HepG2 (cell line): Measurements from ENCODE around the gene AGRN. TPM values are rescaled to one million over a fixed set of nuclear protein-coding genes. Genes with fewer than 3 reads are reported as not detected.
A peak's percentile ranks its signal among the peaks of the same experiment; 100 is the strongest.

Source experiments
- CHCHD3 ChIP-seq: sonication (generic); formaldehyde crosslinking; IDR thresholded peaks from 2 replicates; pipeline ENCODE4 v1.8.0; 2022; ENCODE audit warnings: mild to moderate bottlenecking, missing genetic modification reagents, moderate library complexity
- CHD2 ChIP-seq: IDR thresholded peaks from 2 replicates; pipeline ENCODE4 v1.6.1; 2011; ENCODE audit warnings: low read depth, low read length, improper control_type of control experiment
- EZH2 ChIP-seq: conservative IDR thresholded peaks from 2 replicates; pipeline ENCODE4 v1.6.1; 2012; ENCODE audit warnings: mild to moderate bottlenecking, low read depth, low read length, moderate library complexity
- HMG20B ChIP-seq: conservative IDR thresholded peaks from 2 replicates; pipeline ENCODE4 v1.6.1; 2016; ENCODE audit warnings: missing genetic modification reagents, missing compliant biosample characterization
- HNRNPH1 ChIP-seq: fragments of 200-400 bp; formaldehyde crosslinking; optimal IDR thresholded peaks from 2 replicates; pipeline ENCODE3; 2017; ENCODE audit warnings: mild to moderate bottlenecking, low read depth, low read length
- MIER2 ChIP-seq: IDR thresholded peaks from 2 replicates; pipeline ENCODE4 v1.6.1; 2016; ENCODE audit warnings: missing biosample characterization, missing genetic modification reagents
- NCOA5 ChIP-seq: sonication (generic); formaldehyde crosslinking; IDR thresholded peaks from 2 replicates; pipeline ENCODE4 v1.4.0; 2020; ENCODE audit warnings: missing genetic modification reagents
- NR2F2 ChIP-seq: IDR thresholded peaks from 2 replicates; pipeline ENCODE4 v1.6.1; 2012; ENCODE audit warnings: low read depth, inconsistent platforms, borderline replicate concordance
- POGZ ChIP-seq: sonication (generic); formaldehyde crosslinking; IDR thresholded peaks from 2 replicates; pipeline ENCODE4 v1.4.0; 2020; ENCODE audit warnings: mild to moderate bottlenecking, missing genetic modification reagents
- REPIN1 ChIP-seq: sonication (generic); formaldehyde crosslinking; IDR thresholded peaks from 2 replicates; pipeline ENCODE4 v1.8.0; 2022; ENCODE audit warnings: missing genetic modification reagents, low read depth, mild to moderate bottlenecking, borderline replicate concordance
- SAP130 ChIP-seq: IDR thresholded peaks from 2 replicates; pipeline ENCODE4 v1.6.1; 2016; ENCODE audit warnings: low read depth
- SETDB1 ChIP-seq: sonication (generic); formaldehyde crosslinking; IDR thresholded peaks from 2 replicates; pipeline ENCODE4 v1.5.1; 2020; ENCODE audit warnings: missing genetic modification reagents, mild to moderate bottlenecking, borderline replicate concordance
- SMAD3 ChIP-seq: sonication (generic); formaldehyde crosslinking; IDR thresholded peaks from 2 replicates; pipeline ENCODE4 v1.4.0; 2020; ENCODE audit warnings: missing genetic modification reagents
- ZNF432 ChIP-seq: sonication (generic); formaldehyde crosslinking; IDR thresholded peaks from 2 replicates; pipeline ENCODE4 v1.5.0; 2020; ENCODE audit warnings: missing genetic modification reagents, mild to moderate bottlenecking, borderline replicate concordance
- ZNF446 ChIP-seq: sonication (generic); formaldehyde crosslinking; IDR thresholded peaks from 2 replicates; pipeline ENCODE4 v1.5.0; 2020; ENCODE audit warnings: mild to moderate bottlenecking, missing genetic modification reagents
- ZNF557 ChIP-seq: sonication (generic); formaldehyde crosslinking; IDR thresholded peaks from 2 replicates; pipeline ENCODE4 v1.4.0; 2020; ENCODE audit warnings: missing genetic modification reagents
- ZNF567 ChIP-seq: sonication (generic); formaldehyde crosslinking; IDR thresholded peaks from 2 replicates; pipeline ENCODE4 v1.8.1; 2023; ENCODE audit warnings: mild to moderate bottlenecking, missing genetic modification reagents, borderline replicate concordance
- ZNF614 ChIP-seq: IDR thresholded peaks from 2 replicates; pipeline ENCODE4 v1.6.1; 2018; ENCODE audit warnings: missing biosample characterization, missing genetic modification reagents, inconsistent platforms, borderline replicate concordance
- ZNF672 ChIP-seq: sonication (generic); formaldehyde crosslinking; IDR thresholded peaks from 2 replicates; pipeline ENCODE4 v1.8.1; 2022; ENCODE audit warnings: missing genetic modification reagents
- polyA plus RNA-seq, 8 experiments: library from polyadenylated mRNA; depleted of rRNA in 3 of 8; stranded (reverse) in 7 of 8; unstranded in 1 of 8; fragments of >200 nt; fragmentation: Illumina TruSeq in 4 of 8; extraction: Trizol in 4 of 8; gene quantifications; 2 replicates each; pipeline versions ENCODE4 v1.2.1 to v1.2.3, GENCODE V29; 2011 to 2016; ENCODE audit warnings: low read depth in 4 of 8, missing spikeins in 1 of 8, mixed read lengths in 1 of 8; ENCODE audit not compliant: insufficient read depth in 1 of 8
- total RNA-seq, 5 experiments: library from RNA; depleted of rRNA; stranded (reverse); fragments of >200 nt; fragmentation: Illumina TruSeq; extraction: Trizol; gene quantifications; 2 replicates each; pipeline ENCODE4 v1.2.3, GENCODE V29; 2016; ENCODE audit warnings: low read depth in 1 of 5
- TF ChIP-seq, protein P1 (sequence below): IDR thresholded peaks from 2 replicates; pipeline ENCODE4 v1.6.1; 2016
- TF ChIP-seq, protein P2 (sequence below): sonication (generic); formaldehyde crosslinking; IDR thresholded peaks from 2 replicates; pipeline ENCODE4 v1.5.0; 2020; ENCODE audit warnings: mild to moderate bottlenecking, low read depth, missing genetic modification reagents, borderline replicate concordance
- TF ChIP-seq, protein P3 (sequence below), 2 experiments: fragments of 450-650 bp in 1 of 2; sonication (generic) in 1 of 2; formaldehyde crosslinking; IDR thresholded peaks; 2 replicates each; pipeline versions ENCODE4 v1.5.0 to v1.8.0; 2020 to 2022; ENCODE audit warnings: mild to moderate bottlenecking in 1 of 2, missing genetic modification reagents in 1 of 2
- TF ChIP-seq, protein P4 (sequence below): sonication (generic); formaldehyde crosslinking; IDR thresholded peaks from 2 replicates; pipeline ENCODE4 v1.8.0; 2022; ENCODE audit warnings: missing genetic modification reagents, low read depth, mild to moderate bottlenecking, borderline replicate concordance
- TF ChIP-seq, protein P5 (sequence below): IDR thresholded peaks from 2 replicates; pipeline ENCODE4 v1.6.1; 2016; ENCODE audit warnings: missing compliant biosample characterization, missing genetic modification reagents, borderline replicate concordance
- TF ChIP-seq, protein P6 (sequence below): sonication (generic); formaldehyde crosslinking; IDR thresholded peaks from 2 replicates; pipeline ENCODE4 v1.8.1; 2023; ENCODE audit warnings: missing genetic modification reagents, inconsistent platforms, borderline replicate concordance

The AGRN gene
- total and polyA plus RNA-seq, 2 of the 13 experiments (the other 11 are each of a cell fraction or from before 2014, with no cell fraction given) = 29.8 to 65.2 TPM

DNA sequence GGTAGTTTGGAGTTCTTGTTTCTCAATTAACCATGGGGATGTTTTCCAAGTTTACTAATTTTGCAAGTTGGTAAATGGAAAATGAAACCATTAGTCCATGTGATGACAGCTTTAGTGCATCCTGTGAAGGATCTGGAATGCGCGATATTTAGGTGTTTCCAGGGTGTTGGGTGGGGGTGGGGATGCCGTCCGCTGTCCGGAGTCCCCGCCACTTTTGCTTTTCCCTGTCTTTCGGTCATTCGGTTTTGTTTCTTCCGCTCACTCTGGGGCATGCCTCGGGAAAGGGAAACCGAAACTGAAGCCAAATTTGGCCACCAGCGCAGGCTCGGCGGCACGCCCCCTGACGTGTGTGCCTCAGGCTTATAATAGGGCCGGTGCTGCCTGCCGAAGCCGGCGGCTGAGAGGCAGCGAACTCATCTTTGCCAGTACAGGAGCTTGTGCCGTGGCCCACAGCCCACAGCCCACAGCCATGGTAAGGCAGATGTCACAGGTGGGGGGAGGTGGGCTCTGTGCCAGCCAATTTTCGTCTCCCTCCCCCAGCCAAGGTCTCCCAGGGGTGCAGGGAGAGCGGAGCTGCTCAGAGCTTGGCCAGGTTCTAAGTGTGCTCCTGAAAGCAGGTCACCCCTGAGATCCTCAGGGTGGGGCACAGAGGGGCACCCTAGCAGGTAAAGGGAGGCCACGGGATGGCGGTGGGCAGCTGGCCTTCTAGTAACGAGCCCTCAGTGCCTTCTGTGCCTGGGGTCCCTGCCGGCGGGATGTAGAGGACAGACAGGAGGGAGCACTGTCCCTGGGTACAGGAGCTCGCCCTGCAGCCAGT lies 6.6 kb upstream of the AGRN start, which contains the start of gene ISG15 (continued):
- TF ChIP-seq MIER2 (no peak), ZNF557 (CRISPR knock-in tag) (no peak), HMG20B (no peak), HNRNPH1 (no peak), NCOA5 (CRISPR knock-in tag) (no peak), NR2F2 (no peak), SAP130 (peak; percentile 96), ZNF567 (CRISPR knock-in tag) (no peak), CHD2 (no peak), ZNF432 (no peak), ZNF614 (CRISPR knock-in tag) (no peak), EZH2 (no peak), SETDB1 (CRISPR knock-in tag) (no peak), SMAD3 (CRISPR knock-in tag) (no peak), ZNF446 (CRISPR knock-in tag) (no peak), ZNF672 (no peak), CHCHD3 (CRISPR knock-in tag) (no peak), REPIN1 (CRISPR knock-in tag) (no peak), POGZ (no peak)
- TF ChIP-seq, protein P1, sequence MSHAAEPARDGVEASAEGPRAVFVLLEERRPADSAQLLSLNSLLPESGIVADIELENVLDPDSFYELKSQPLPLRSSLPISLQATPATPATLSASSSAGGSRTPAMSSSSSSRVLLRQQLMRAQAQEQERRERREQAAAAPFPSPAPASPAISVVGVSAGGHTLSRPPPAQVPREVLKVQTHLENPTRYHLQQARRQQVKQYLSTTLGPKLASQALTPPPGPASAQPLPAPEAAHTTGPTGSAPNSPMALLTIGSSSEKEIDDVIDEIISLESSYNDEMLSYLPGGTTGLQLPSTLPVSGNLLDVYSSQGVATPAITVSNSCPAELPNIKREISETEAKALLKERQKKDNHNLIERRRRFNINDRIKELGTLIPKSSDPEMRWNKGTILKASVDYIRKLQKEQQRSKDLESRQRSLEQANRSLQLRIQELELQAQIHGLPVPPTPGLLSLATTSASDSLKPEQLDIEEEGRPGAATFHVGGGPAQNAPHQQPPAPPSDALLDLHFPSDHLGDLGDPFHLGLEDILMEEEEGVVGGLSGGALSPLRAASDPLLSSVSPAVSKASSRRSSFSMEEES (CRISPR knock-in tag) = no peak
- TF ChIP-seq, protein P2, sequence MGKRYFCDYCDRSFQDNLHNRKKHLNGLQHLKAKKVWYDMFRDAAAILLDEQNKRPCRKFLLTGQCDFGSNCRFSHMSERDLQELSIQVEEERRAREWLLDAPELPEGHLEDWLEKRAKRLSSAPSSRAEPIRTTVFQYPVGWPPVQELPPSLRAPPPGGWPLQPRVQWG (CRISPR knock-in tag) = no peak
- TF ChIP-seq, protein P3, sequence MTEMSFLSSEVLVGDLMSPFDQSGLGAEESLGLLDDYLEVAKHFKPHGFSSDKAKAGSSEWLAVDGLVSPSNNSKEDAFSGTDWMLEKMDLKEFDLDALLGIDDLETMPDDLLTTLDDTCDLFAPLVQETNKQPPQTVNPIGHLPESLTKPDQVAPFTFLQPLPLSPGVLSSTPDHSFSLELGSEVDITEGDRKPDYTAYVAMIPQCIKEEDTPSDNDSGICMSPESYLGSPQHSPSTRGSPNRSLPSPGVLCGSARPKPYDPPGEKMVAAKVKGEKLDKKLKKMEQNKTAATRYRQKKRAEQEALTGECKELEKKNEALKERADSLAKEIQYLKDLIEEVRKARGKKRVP (CRISPR knock-in tag; IDR thresholded peaks at IDR 0.05) = no peak
- TF ChIP-seq, protein P4, sequence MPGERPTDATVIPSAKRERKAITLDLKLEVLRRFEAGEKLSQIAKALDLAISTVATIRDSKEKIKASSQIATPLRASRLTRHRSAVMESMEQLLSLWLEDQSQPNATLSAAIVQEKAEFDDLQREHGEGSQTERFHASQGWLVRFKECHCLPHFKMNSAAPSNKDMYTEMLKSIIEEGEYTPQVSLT (CRISPR knock-in tag) = no peak
- TF ChIP-seq, protein P5, sequence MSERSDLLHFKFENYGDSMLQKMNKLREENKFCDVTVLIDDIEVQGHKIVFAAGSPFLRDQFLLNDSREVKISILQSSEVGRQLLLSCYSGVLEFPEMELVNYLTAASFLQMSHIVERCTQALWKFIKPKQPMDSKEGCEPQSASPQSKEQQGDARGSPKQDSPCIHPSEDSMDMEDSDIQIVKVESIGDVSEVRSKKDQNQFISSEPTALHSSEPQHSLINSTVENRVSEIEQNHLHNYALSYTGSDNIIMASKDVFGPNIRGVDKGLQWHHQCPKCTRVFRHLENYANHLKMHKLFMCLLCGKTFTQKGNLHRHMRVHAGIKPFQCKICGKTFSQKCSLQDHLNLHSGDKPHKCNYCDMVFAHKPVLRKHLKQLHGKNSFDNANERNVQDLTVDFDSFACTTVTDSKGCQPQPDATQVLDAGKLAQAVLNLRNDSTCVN (CRISPR knock-in tag) = peak; percentile 46; the same call in 1 of the 2 replicates
- TF ChIP-seq, protein P6, sequence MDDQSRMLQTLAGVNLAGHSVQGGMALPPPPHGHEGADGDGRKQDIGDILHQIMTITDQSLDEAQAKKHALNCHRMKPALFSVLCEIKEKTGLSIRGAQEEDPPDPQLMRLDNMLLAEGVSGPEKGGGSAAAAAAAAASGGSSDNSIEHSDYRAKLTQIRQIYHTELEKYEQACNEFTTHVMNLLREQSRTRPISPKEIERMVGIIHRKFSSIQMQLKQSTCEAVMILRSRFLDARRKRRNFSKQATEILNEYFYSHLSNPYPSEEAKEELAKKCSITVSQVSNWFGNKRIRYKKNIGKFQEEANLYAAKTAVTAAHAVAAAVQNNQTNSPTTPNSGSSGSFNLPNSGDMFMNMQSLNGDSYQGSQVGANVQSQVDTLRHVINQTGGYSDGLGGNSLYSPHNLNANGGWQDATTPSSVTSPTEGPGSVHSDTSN (CRISPR knock-in tag) = no peak
